K562 (cell line): ENCODE data around the gene CCPG1. TPM values are rescaled to one million over a fixed set of nuclear protein-coding genes. Genes with fewer than 3 reads are reported as not detected.

Experiments used
- ATAC-seq: fragments of 200-7000 bp; cut with Tn5 transposase; 3 replicates; pipeline ENCODE4 v1.9.1; 2020; ENCODE audit warnings: moderate library complexity
- BruUV-seq: library from RNA; stranded (reverse); fragments of 400-500 nt; replicated peaks from 2 replicates; lab custom pipeline; 2021; lab: Mats Ljungman, UMichigan
- CTCF ChIA-PET: fragments of 300-600 bp; formaldehyde crosslinking; extraction: SDS; loops from one replicate; lab custom pipeline; 2021; ENCODE audit warnings: low intra/inter-chr PET ratio; lab: Yijun Ruan, JAX
- POLR2A ChIA-PET: fragments of 300-600, 350-650 bp; sonication (Branson Sonifier 250); formaldehyde crosslinking; extraction: SDS; loops from one replicate; lab custom pipeline; 2021; ENCODE audit warnings: antibody characterized with exemption, inconsistent platforms; lab: Yijun Ruan, JAX
- DNase-seq, 4 experiments: peaks; one replicate each; pipeline versions ENCODE4 v3.0.0 to v3.0.0-alpha.2; 2011 to 2018; ENCODE audit warnings: low spot score in 3 of 4, mixed read lengths in 3 of 4; ENCODE audit errors: extremely low read depth in 1 of 4
- FAIRE-seq: peaks from 2 replicates; lab custom pipeline; 2011; peaks lifted over from hg19 to GRCh38; lab: Jason Lieb, UNC
- H2AFZ ChIP-seq: 2 replicates; pipeline ENCODE4 v1.6.0; 2011; ENCODE audit warnings: low read depth, low read length, control low read depth, inconsistent platforms
- H3K27ac ChIP-seq: fragments of 200-600 bp; 3 replicates; pipeline ENCODE4 v1.8.0; 2011; ENCODE audit warnings: low read depth, mild to moderate bottlenecking, control low read depth, inconsistent platforms, low read length, moderate library complexity, mixed read lengths; ENCODE audit errors: extremely low read depth
- H3K27me3 ChIP-seq, 2 experiments: fragments of 300-600 bp in 1 of 2; 2 replicates in 1 of 2; 3 replicates in 1 of 2; pipeline versions ENCODE4 v1.6.0 to v1.8.0; 2011; ENCODE audit warnings: inconsistent platforms in 2 of 2, low read length in 2 of 2, mild to moderate bottlenecking in 1 of 2, mixed read lengths in 1 of 2, moderate library complexity in 1 of 2; ENCODE audit not compliant: control insufficient read depth in 2 of 2, insufficient read depth in 2 of 2
- H3K36me3 ChIP-seq: fragments of 300-600 bp; 3 replicates; pipeline ENCODE4 v1.8.0; 2011; ENCODE audit warnings: mild to moderate bottlenecking, low read length, inconsistent platforms; ENCODE audit not compliant: control insufficient read depth, insufficient read depth
- H3K4me1 ChIP-seq, 2 experiments: fragments of 200-600 bp in 1 of 2; replicated peaks in 1 of 2; 2 replicates in 1 of 2; 3 replicates in 1 of 2; pipeline versions ENCODE4 v1.5.1 to v1.8.0; 2011; ENCODE audit warnings: inconsistent platforms in 2 of 2, low read length in 2 of 2, mild to moderate bottlenecking in 1 of 2, mixed read lengths in 1 of 2, moderate library complexity in 1 of 2; ENCODE audit not compliant: control insufficient read depth in 2 of 2, insufficient read depth in 2 of 2
- H3K4me2 ChIP-seq: 2 replicates; pipeline ENCODE4 v1.6.1; 2011; ENCODE audit warnings: low read length, control low read depth, inconsistent platforms, mixed read lengths; ENCODE audit not compliant: insufficient read depth
- H3K4me3 ChIP-seq: fragments of 200-600 bp; sonication (generic), shearing (Covaris generic); 2 replicates; pipeline ENCODE4 v1.5.1; 2016; ENCODE audit warnings: control low read depth, inconsistent platforms
- H3K79me2 ChIP-seq: fragments of 200-600 bp; 3 replicates; pipeline ENCODE4 v1.8.0; 2011; ENCODE audit warnings: low read length, inconsistent platforms; ENCODE audit not compliant: control insufficient read depth, insufficient read depth
- H3K9ac ChIP-seq, 2 experiments: 2 replicates each; pipeline versions ENCODE4 v1.6.0 to v1.6.1; 2011; ENCODE audit warnings: low read depth in 2 of 2, low read length in 2 of 2, control low read depth in 1 of 2, inconsistent platforms in 1 of 2, mild to moderate bottlenecking in 1 of 2, mixed read lengths in 1 of 2; ENCODE audit not compliant: insufficient read depth in 1 of 2
- H3K9me1 ChIP-seq: one replicate; pipeline ENCODE4 v1.6.0; 2011; ENCODE audit warnings: inconsistent platforms, mild to moderate bottlenecking, low read length, moderate library complexity; ENCODE audit not compliant: control insufficient read depth, insufficient read depth
- H3K9me3 ChIP-seq: replicated peaks from 2 replicates; pipeline ENCODE4 v1.5.1; 2011; ENCODE audit warnings: low read depth, low read length, inconsistent platforms; ENCODE audit not compliant: control insufficient read depth, insufficient read depth
- H4K20me1 ChIP-seq: replicated peaks from 2 replicates; pipeline ENCODE4 v1.6.1; 2011; ENCODE audit warnings: low read length, inconsistent platforms, mixed read lengths; ENCODE audit not compliant: control insufficient read depth, insufficient read depth
- ARNT ChIP-seq, 2 experiments: fragments of 450-650 bp; IDR thresholded peaks; 2 replicates each; pipeline ENCODE4 v1.6.1; 2016; ENCODE audit warnings: mild to moderate bottlenecking in 1 of 2
- BCOR ChIP-seq: fragments of 450-650 bp; IDR thresholded peaks from 2 replicates; pipeline ENCODE4 v1.6.1; 2016
- FOXO4 ChIP-seq: fragments of 450-650 bp; formaldehyde crosslinking; IDR thresholded peaks from 2 replicates; pipeline ENCODE4 v1.4.0; 2020; ENCODE audit warnings: mild to moderate bottlenecking, moderate library complexity
- HNRNPH1 ChIP-seq: fragments of 200-400 bp; formaldehyde crosslinking; optimal IDR thresholded peaks from 2 replicates; pipeline ENCODE3; 2017; ENCODE audit warnings: low read depth, mild to moderate bottlenecking, low read length, moderate library complexity
- MAFG ChIP-seq: fragments of 450-650 bp; conservative IDR thresholded peaks from 2 replicates; pipeline ENCODE4 v1.6.1; 2016; ENCODE audit warnings: missing genetic modification characterization, missing compliant biosample characterization
- MYNN ChIP-seq, 2 experiments: sonication (generic); formaldehyde crosslinking in 1 of 2; IDR thresholded peaks; 2 replicates each; pipeline versions ENCODE4 v1.5.0 to v1.6.1; 2016 to 2020; ENCODE audit warnings: antibody characterized with exemption in 1 of 2, missing genetic modification reagents in 1 of 2
- RHOXF2B ChIP-seq: fragments of 250-450 bp; sonication (Bioruptor Pico); conservative IDR thresholded peaks from 2 replicates; pipeline ENCODE4 v1.5.1; 2021
- WGBS: fragments of 100-300 bp; shearing (Covaris generic); methylation state at CpG from one replicate; pipeline ENCODE4 v1.1.6; 2016; ENCODE audit warnings: low coverage, mixed read lengths; ENCODE audit not compliant: insufficient coverage; ENCODE audit errors: missing lambda C conversion rate; 5-methylcytosine and 5-hydroxymethylcytosine counted together
- in situ Hi-C: fragments of 300-500 bp; cut with MboI; formaldehyde crosslinking; loops from 4 replicates; pipeline ENCODE4 v1.15.0; 2018; ENCODE audit warnings: inconsistent platforms, mixed read lengths
- intact Hi-C: fragments of 100-400 bp; cut with micrococcal nuclease; formaldehyde crosslinking; loops from 2 replicates; pipeline ENCODE4 v1.14.2; 2022
- polyA plus RNA-seq, 8 experiments: library from polyadenylated mRNA; depleted of rRNA in 4 of 8; stranded (reverse) in 5 of 8; unstranded in 3 of 8; fragments of >200 nt; fragmentation: Nextera tagmentation in 2 of 8; fragmentation: Illumina TruSeq in 1 of 8; extraction: Ambion mirVana in 2 of 8; extraction: Trizol in 1 of 8; gene quantifications; 2 replicates each; pipeline versions ENCODE4 v1.2.1 to v1.2.3, GENCODE V29; 2011 to 2014; ENCODE audit warnings: inconsistent platforms in 1 of 8, missing spikeins in 1 of 8
- total RNA-seq, 7 experiments: library from RNA; depleted of rRNA in 6 of 7; stranded (reverse); fragments of >200 nt in 6 of 7; fragmentation: Illumina TruSeq in 2 of 7; extraction: Trizol in 2 of 7; gene quantifications; 2 replicates each; pipeline versions ENCODE4 v1.2.1 to v1.2.3, GENCODE V29; 2011 to 2021; ENCODE audit warnings: low replicate concordance in 1 of 7
- TF ChIP-seq, protein P1 (sequence below), 2 experiments: fragments of 250-450 bp in 1 of 2; fragments of 450-650 bp in 1 of 2; sonication (Bioruptor Pico) in 1 of 2; IDR thresholded peaks; 2 replicates each; pipeline versions ENCODE4 v1.6.1 to v1.8.0; 2016 to 2021; ENCODE audit warnings: mild to moderate bottlenecking in 2 of 2, moderate library complexity in 2 of 2, missing compliant biosample characterization in 1 of 2, missing genetic modification characterization in 1 of 2
- TF ChIP-seq, protein P2 (sequence below): sonication (generic); formaldehyde crosslinking; IDR thresholded peaks from 2 replicates; pipeline ENCODE4 v1.8.1; 2022; ENCODE audit warnings: missing genetic modification reagents
- TF ChIP-seq, protein P3 (sequence below), 3 experiments: fragments of 200-800 bp in 1 of 3; fragments of 250-450 bp in 1 of 3; fragments of 450-650 bp in 1 of 3; sonication (Bioruptor Pico) in 1 of 3; sonication (Bioruptor generic) in 1 of 3; formaldehyde crosslinking in 1 of 3; IDR thresholded peaks; 2 replicates each; pipeline versions ENCODE4 v1.6.1 to v1.8.0; 2016 to 2022; ENCODE audit warnings: mild to moderate bottlenecking in 2 of 3, missing genetic modification characterization in 2 of 3, missing compliant biosample characterization in 1 of 3, moderate library complexity in 1 of 3
- TF ChIP-seq, protein P4 (sequence below): fragments of 450-650 bp; conservative IDR thresholded peaks from 2 replicates; pipeline ENCODE4 v1.6.1; 2016; ENCODE audit warnings: missing genetic modification characterization, low read depth, mild to moderate bottlenecking, control low read depth, missing compliant biosample characterization

The CCPG1 gene
- total and polyA plus RNA-seq, 9 of the 15 experiments (the other 6 are each of a cell fraction or from before 2014, with no cell fraction given): 33.0 to 54.9 (median 41.1) TPM

GRCh38 chr15:55366981-55367380, 41.2 kb downstream of the CCPG1 start:
- Histone ChIP-seq H3K9ac (no peak overlapping the region), H3K36me3 (peaks cover 51% of the 10 kb centered on the region), H3K79me2 (no peaks in the 10 kb centered on the region), H3K4me2 (no peak overlapping the region), H3K27ac (no peak overlapping the region), H3K4me1 (no peaks in the 10 kb centered on the region), H3K9me1 (no peaks in the 10 kb centered on the region), H2AFZ (no peak overlapping the region), H3K4me3 (no peak overlapping the region), H4K20me1 (no peaks in the 10 kb centered on the region), H3K9me3 (no peaks in the 10 kb centered on the region), H3K27me3 (no peaks in the 10 kb centered on the region)
- intact Hi-C loops (no loop called here), in situ Hi-C loops (no loop called here)
- no peak for ATAC-seq
- ChIA-PET CTCF (no interaction called here), POLR2A (interaction anchor here (1.4 kb wide), 1 partner anchor 8 kb away, joined by 5 read pairs; no protein-coding TSS in a partner anchor)
- no peak for FAIRE-seq
- TF ChIP-seq FOXO4 (no peak), HNRNPH1 (no peak), BCOR (no peak), MAFG (tag) (no peak), MYNN (IDR thresholded peaks at IDR 0.05) (no peak), MYNN (CRISPR knock-in tag; IDR thresholded peaks at IDR 0.05) (no peak), ARNT (IDR thresholded peaks at IDR 0.05) (no peak), RHOXF2B (CRISPR knock-in tag) (no peak)
- TF ChIP-seq, protein P1, sequence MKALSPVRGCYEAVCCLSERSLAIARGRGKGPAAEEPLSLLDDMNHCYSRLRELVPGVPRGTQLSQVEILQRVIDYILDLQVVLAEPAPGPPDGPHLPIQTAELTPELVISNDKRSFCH (CRISPR knock-in tag; IDR thresholded peaks at IDR 0.05): no peak
- TF ChIP-seq, protein P1 (tag; IDR thresholded peaks at IDR 0.05): no peak
- TF ChIP-seq, protein P2, sequence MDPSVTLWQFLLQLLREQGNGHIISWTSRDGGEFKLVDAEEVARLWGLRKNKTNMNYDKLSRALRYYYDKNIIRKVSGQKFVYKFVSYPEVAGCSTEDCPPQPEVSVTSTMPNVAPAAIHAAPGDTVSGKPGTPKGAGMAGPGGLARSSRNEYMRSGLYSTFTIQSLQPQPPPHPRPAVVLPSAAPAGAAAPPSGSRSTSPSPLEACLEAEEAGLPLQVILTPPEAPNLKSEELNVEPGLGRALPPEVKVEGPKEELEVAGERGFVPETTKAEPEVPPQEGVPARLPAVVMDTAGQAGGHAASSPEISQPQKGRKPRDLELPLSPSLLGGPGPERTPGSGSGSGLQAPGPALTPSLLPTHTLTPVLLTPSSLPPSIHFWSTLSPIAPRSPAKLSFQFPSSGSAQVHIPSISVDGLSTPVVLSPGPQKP (CRISPR knock-in tag): no peak
- TF ChIP-seq, protein P3, sequence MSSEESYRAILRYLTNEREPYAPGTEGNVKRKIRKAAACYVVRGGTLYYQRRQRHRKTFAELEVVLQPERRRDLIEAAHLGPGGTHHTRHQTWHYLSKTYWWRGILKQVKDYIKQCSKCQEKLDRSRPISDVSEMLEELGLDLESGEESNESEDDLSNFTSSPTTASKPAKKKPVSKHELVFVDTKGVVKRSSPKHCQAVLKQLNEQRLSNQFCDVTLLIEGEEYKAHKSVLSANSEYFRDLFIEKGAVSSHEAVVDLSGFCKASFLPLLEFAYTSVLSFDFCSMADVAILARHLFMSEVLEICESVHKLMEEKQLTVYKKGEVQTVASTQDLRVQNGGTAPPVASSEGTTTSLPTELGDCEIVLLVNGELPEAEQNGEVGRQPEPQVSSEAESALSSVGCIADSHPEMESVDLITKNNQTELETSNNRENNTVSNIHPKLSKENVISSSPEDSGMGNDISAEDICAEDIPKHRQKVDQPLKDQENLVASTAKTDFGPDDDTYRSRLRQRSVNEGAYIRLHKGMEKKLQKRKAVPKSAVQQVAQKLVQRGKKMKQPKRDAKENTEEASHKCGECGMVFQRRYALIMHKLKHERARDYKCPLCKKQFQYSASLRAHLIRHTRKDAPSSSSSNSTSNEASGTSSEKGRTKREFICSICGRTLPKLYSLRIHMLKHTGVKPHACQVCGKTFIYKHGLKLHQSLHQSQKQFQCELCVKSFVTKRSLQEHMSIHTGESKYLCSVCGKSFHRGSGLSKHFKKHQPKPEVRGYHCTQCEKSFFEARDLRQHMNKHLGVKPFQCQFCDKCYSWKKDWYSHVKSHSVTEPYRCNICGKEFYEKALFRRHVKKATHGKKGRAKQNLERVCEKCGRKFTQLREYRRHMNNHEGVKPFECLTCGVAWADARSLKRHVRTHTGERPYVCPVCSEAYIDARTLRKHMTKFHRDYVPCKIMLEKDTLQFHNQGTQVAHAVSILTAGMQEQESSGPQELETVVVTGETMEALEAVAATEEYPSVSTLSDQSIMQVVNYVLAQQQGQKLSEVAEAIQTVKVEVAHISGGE (CRISPR knock-in tag; IDR thresholded peaks at IDR 0.05): no peak
- TF ChIP-seq, protein P4, sequence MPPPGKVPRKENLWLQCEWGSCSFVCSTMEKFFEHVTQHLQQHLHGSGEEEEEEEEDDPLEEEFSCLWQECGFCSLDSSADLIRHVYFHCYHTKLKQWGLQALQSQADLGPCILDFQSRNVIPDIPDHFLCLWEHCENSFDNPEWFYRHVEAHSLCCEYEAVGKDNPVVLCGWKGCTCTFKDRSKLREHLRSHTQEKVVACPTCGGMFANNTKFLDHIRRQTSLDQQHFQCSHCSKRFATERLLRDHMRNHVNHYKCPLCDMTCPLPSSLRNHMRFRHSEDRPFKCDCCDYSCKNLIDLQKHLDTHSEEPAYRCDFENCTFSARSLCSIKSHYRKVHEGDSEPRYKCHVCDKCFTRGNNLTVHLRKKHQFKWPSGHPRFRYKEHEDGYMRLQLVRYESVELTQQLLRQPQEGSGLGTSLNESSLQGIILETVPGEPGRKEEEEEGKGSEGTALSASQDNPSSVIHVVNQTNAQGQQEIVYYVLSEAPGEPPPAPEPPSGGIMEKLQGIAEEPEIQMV (tag): no peak
- no TSS peak for BruUV-seq
- 93% methylated on average over 1 of the region's 1 CpG for WGBS
- DNase-seq: no peak
